ENCODE data around the gene PLXNA4.

PLXNA4 gene

DNA sequence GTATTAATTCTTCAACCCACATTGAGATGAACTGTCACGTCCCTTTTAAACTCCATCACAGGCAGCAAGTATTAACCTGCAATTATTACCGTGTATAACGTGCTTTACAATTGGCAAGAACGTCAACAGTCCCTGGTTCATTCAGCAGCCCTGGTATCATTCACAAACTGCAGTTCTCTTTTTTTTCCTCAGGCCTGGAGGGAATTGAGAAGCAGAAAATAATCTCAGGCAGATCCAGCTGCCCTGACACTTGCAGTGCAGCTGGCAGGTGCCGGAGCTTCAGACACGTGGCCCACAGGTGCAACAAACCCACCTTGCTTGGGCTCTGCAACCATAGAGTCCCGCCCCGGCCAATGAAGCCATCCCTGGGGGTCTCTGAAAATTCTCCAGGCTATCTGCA, 137.3 kb downstream of the PLXNA4 start:
- Histone ChIP-seq H3K79me2 (ENCODE audit: low read length) (no peaks in the 10 kb centered on the region), H4K20me1 (ENCODE audit: insufficient read depth, low read length) (no peaks in the 10 kb centered on the region), H3K27ac (ENCODE audit: low read length) (no peak overlapping the region), H2AFZ (ENCODE audit: low read depth, low read length) (no peak overlapping the region), H3K36me3 (replicated peaks; ENCODE audit: low read depth, low read length) (no peaks in the 10 kb centered on the region), H3K27me3 (ENCODE audit: low read depth, low read length) (peaks cover 55% of the 10 kb centered on the region), H3K9ac (ENCODE audit: low read length) (no peak overlapping the region), H3K9me3 (ENCODE audit: insufficient read depth, low read length) (no peaks in the 10 kb centered on the region), H3K4me3 (ENCODE audit: low read length) (no peak overlapping the region), H3K4me2 (ENCODE audit: low read length) (no peak overlapping the region), H3K4me1 (ENCODE audit: low read length) (no peaks in the 10 kb centered on the region)
- TF ChIP-seq, protein P1, sequence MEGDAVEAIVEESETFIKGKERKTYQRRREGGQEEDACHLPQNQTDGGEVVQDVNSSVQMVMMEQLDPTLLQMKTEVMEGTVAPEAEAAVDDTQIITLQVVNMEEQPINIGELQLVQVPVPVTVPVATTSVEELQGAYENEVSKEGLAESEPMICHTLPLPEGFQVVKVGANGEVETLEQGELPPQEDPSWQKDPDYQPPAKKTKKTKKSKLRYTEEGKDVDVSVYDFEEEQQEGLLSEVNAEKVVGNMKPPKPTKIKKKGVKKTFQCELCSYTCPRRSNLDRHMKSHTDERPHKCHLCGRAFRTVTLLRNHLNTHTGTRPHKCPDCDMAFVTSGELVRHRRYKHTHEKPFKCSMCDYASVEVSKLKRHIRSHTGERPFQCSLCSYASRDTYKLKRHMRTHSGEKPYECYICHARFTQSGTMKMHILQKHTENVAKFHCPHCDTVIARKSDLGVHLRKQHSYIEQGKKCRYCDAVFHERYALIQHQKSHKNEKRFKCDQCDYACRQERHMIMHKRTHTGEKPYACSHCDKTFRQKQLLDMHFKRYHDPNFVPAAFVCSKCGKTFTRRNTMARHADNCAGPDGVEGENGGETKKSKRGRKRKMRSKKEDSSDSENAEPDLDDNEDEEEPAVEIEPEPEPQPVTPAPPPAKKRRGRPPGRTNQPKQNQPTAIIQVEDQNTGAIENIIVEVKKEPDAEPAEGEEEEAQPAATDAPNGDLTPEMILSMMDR (IDR thresholded peaks at IDR 0.05; ENCODE audit: low read depth, low read length) = no peak
- no peak for TF ChIP-seq EZH2phosphoT487 (IDR thresholded peaks at IDR 0.05; ENCODE audit: low read depth)

DNA sequence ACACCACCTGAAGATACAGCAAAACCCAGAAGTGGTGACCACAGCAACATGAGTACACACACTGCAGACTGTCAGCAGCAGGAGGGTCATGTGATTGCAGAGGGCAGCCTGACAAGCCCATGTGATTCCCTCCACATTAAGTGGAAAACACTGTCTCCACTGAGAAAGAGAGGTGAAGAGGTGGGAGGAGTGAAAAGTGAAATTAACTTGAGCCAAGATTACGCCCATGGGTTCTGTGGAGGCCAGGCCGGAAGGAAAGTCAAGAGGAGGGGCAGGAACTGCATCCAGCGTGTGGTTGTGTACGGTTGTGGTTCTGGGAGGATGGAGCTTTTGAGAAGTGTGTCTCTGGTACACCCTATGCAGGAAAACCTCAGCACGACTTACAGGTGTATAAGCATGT, 138.5 kb downstream of the PLXNA4 start:
- Histone ChIP-seq H3K9me3 (ENCODE audit: insufficient read depth, low read length) (no peaks in the 10 kb centered on the region), H4K20me1 (ENCODE audit: insufficient read depth, low read length) (no peaks in the 10 kb centered on the region), H3K4me2 (ENCODE audit: low read length) (no peak overlapping the region), H3K9ac (ENCODE audit: low read length) (no peak overlapping the region), H3K27me3 (ENCODE audit: low read depth, low read length) (peaks cover 50% of the 10 kb centered on the region), H3K79me2 (ENCODE audit: low read length) (no peaks in the 10 kb centered on the region), H3K4me3 (ENCODE audit: low read length) (no peak overlapping the region), H2AFZ (ENCODE audit: low read depth, low read length) (no peak overlapping the region), H3K4me1 (ENCODE audit: low read length) (no peaks in the 10 kb centered on the region), H3K36me3 (replicated peaks; ENCODE audit: low read depth, low read length) (no peaks in the 10 kb centered on the region), H3K27ac (ENCODE audit: low read length) (no peak overlapping the region)
- TF ChIP-seq EZH2phosphoT487 (IDR thresholded peaks at IDR 0.05; ENCODE audit: low read depth) = no peak
- TF ChIP-seq, protein P1 (IDR thresholded peaks at IDR 0.05; ENCODE audit: low read depth, low read length) = no peak

DNA sequence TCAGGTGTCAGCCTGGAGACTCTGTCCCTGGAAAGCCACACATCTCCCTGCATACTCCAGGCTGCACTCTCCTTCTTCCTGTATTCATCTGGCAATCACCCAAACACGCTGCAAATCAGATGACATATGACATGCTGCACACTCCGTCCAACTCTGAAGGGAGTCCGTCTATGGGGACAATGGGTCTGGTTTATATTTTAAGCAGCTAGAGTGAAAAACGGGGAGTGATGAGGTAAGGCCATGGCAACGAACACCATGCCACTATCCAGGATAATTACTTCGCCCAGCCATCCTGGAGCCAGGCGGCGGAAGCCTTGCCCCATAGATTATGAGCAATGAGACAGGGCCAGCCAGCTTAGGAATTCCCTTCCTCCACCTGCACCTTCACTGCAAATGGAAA, 140.1 kb downstream of the PLXNA4 start:
- Histone ChIP-seq H3K4me3 (ENCODE audit: low read length) (no peak overlapping the region), H2AFZ (ENCODE audit: low read depth, low read length) (no peak overlapping the region), H3K9ac (ENCODE audit: low read length) (no peak overlapping the region), H3K27me3 (ENCODE audit: low read depth, low read length) (peaks cover 45% of the 10 kb centered on the region), H3K79me2 (ENCODE audit: low read length) (no peaks in the 10 kb centered on the region), H3K9me3 (ENCODE audit: insufficient read depth, low read length) (no peaks in the 10 kb centered on the region), H3K4me2 (ENCODE audit: low read length) (no peak overlapping the region), H3K36me3 (replicated peaks; ENCODE audit: low read depth, low read length) (no peaks in the 10 kb centered on the region), H3K4me1 (ENCODE audit: low read length) (no peaks in the 10 kb centered on the region), H4K20me1 (ENCODE audit: insufficient read depth, low read length) (no peaks in the 10 kb centered on the region), H3K27ac (ENCODE audit: low read length) (no peak overlapping the region)
- no peak for TF ChIP-seq EZH2phosphoT487 (IDR thresholded peaks at IDR 0.05; ENCODE audit: low read depth)
- TF ChIP-seq, protein P1 (IDR thresholded peaks at IDR 0.05; ENCODE audit: low read depth, low read length) = no peak

DNA sequence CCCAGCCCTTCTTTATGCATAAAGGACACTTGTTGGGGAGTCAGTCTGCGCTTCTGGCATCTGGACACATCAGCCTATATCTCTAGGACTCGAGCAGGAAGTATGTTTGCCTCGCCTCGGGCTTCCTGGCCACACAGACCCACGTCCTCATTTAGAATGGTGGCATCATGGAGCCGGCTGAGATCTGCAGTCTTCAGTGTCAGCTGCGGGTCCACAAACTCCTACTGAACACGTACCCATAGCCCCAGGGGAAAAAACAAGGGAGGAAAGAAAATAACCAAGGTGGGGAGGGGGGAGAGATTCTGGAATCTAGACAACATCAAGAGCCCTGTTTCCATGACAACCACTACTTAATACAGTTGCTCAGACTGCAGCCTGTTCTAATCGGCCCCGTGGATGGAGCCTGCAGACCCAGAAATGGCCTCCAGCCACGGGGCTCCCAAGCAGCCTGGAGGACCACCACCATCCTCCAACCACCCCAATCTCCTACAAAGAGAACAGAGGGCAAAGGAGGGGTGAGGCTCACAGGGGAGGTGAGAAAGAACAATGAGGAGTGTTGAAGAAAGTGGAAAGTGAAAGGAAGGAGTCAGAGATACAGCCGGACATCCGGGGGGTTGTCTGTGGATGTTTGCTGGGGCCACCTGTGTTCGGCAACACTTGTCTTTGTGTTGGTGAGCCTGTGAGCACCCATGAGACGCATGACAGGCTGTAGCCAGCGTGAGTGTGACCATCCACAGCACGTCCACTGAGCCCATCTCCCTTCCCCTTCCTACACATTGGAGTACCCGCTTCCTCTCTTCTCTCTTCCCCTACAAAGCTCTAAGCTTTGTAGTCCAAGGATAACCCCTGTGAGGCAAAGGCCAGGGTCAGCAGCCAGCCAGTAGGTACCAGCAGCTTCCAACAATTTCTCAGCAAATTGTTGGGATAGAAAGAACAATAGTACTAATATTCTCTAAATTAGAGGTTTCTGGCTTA, 141.0 kb downstream of the PLXNA4 start:
- TF ChIP-seq, protein P1 (IDR thresholded peaks at IDR 0.05; ENCODE audit: low read depth, low read length) = no peak
- TF ChIP-seq EZH2phosphoT487 (IDR thresholded peaks at IDR 0.05; ENCODE audit: low read depth) = no peak
- Histone ChIP-seq H3K9ac (ENCODE audit: low read length) (no peak overlapping the region), H3K27me3 (ENCODE audit: low read depth, low read length) (peaks cover 47% of the 10 kb centered on the region), H3K36me3 (replicated peaks; ENCODE audit: low read depth, low read length) (no peaks in the 10 kb centered on the region), H3K9me3 (ENCODE audit: insufficient read depth, low read length) (no peaks in the 10 kb centered on the region), H4K20me1 (ENCODE audit: insufficient read depth, low read length) (no peaks in the 10 kb centered on the region), H3K4me3 (ENCODE audit: low read length) (peak overlapping the region; percentile 62), H3K27ac (ENCODE audit: low read length) (no peak overlapping the region), H3K4me2 (ENCODE audit: low read length) (peak overlapping the region; percentile 56), H3K79me2 (ENCODE audit: low read length) (no peaks in the 10 kb centered on the region), H2AFZ (ENCODE audit: low read depth, low read length) (peak overlapping the region; percentile 60; the same call in 1 of the 2 replicates), H3K4me1 (ENCODE audit: low read length) (no peaks in the 10 kb centered on the region)
